ENCODE measurements around the gene FANCG. TPM values are rescaled to one million over a fixed set of nuclear protein-coding genes. Genes with fewer than 3 reads are reported as not detected.

The FANCG gene
- 10 to 100 TPM; 90.6 to 95.4 TPM for total RNA-seq
- polyA plus RNA-seq = 10.0 TPM

- Histone ChIP-seq H3K36me3 (ENCODE audit: insufficient read depth, low read length) (peaks cover 4% of the 10 kb centered on the region), H3K4me1 (ENCODE audit: insufficient read depth, low read length) (peaks cover 10% of the 10 kb centered on the region), H3K4me3 (ENCODE audit: low read length) (peak within 1 kb of the TSS; percentile 83), H3K27ac (ENCODE audit: low read depth, low read length) (peak within 1 kb of the TSS; percentile 71), H3K9me3 (ENCODE audit: low read length) (no peaks in the 10 kb centered on the region), H3K27me3 (ENCODE audit: insufficient read depth, low read length, poor library complexity, severe bottlenecking) (no peaks in the 10 kb centered on the region)
- H3K4me3 Mint-ChIP-seq = peak within 1 kb of the TSS; percentile 91 to 96 (median 93)
- H3K27ac Mint-ChIP-seq = peak within 1 kb of the TSS; percentile 57 to 95 (median 92)
- H3K36me3 Mint-ChIP-seq = peaks cover 0 to 14% (median 0%) of the 10 kb centered on the region in 3 donors
- DNase-seq = peak; percentile 67 to 84 (median 75)
- peaks cover 18 to 31% (median 22%) of the 10 kb centered on the region in 3 donors for H3K4me1 Mint-ChIP-seq
- ChIA-PET CTCF (interaction anchor here (0.8 to 5.7 kb wide), 8 partner anchors 8 to 180 kb away, joined by 3 to 51 read pairs (median 6); partner anchors contain the start of genes ATOSB, PIGO and STOML2), POLR2A (interaction anchor here (0.6 to 3.4 kb wide), 10 partner anchors 7 to 1947 kb away, joined by 3 to 31 read pairs (median 4); partner anchors contain the start of genes ATOSB, PIGO, STOML2 and VCP)
- no peaks in the 10 kb centered on the region for H3K27me3 Mint-ChIP-seq
- no peaks in the 10 kb centered on the region for H3K9me3 Mint-ChIP-seq
Observed at GRCh38 chr9:35079426-35080341, at the start of gene FANCG. Gene FANCG (minus strand): TSS chr9:35079942. CDS start chr9:35079524, 418 bp downstream.

GRCh38 chr9:35116898-35117551 lies 37.3 kb upstream of the FANCG start:
- peaks cover 0 to 1% of the 10 kb centered on the region in 2 donors for H3K27me3 Mint-ChIP-seq
- peak overlapping the region; percentile 86 to 97 (median 89) for H3K4me3 Mint-ChIP-seq
- peaks cover 33% of the 10 kb centered on the region for H3K4me1 ChIP-seq (ENCODE audit: insufficient read depth, low read length)
- H3K9me3 Mint-ChIP-seq = no peaks in the 10 kb centered on the region
- peaks cover 0 to 2% (median 0%) of the 10 kb centered on the region in 3 donors for H3K36me3 Mint-ChIP-seq
- H3K27ac ChIP-seq (ENCODE audit: low read depth, low read length) = peak overlapping the region; percentile 82
- POLR2A ChIA-PET = interaction anchor here (0.6 kb wide), 1 partner anchor 515 kb away, joined by 4 read pairs; no protein-coding TSS in a partner anchor
- DNase-seq = peak; percentile 82 to 92 (median 83)
- no peaks in the 10 kb centered on the region for H3K9me3 ChIP-seq (ENCODE audit: low read length)
- CTCF ChIA-PET = interaction anchor here (0.6 to 5.2 kb wide), 18 partner anchors 10 to 543 kb away, joined by 3 to 50 read pairs (median 4); partner anchors contain the start of genes PIGO, RUSC2, STOML2 and UNC13B
- H3K27me3 ChIP-seq (ENCODE audit: insufficient read depth, low read length, poor library complexity, severe bottlenecking) = no peaks in the 10 kb centered on the region
- H3K27ac Mint-ChIP-seq = peak overlapping the region; percentile 92 to 100 (median 96)
- H3K36me3 ChIP-seq (ENCODE audit: insufficient read depth, low read length) = no peaks in the 10 kb centered on the region
- peak overlapping the region; percentile 61 for H3K4me3 ChIP-seq (ENCODE audit: low read length)
- H3K4me1 Mint-ChIP-seq = peaks cover 38 to 45% (median 42%) of the 10 kb centered on the region in 3 donors

- no peaks in the 10 kb centered on the region for H3K27me3 ChIP-seq (ENCODE audit: insufficient read depth, low read length, poor library complexity, severe bottlenecking)
- no peak for DNase-seq
- H3K4me3 ChIP-seq (ENCODE audit: low read length) = peak overlapping the region; percentile 61
- Mint-ChIP-seq H3K4me3 (peak overlapping the region; percentile 86 to 97 (median 89)), H3K27me3 (peaks cover 0 to 1% of the 10 kb centered on the region in 2 donors), H3K4me1 (peaks cover 43 to 50% (median 47%) of the 10 kb centered on the region in 3 donors), H3K36me3 (peaks cover 0 to 2% (median 0%) of the 10 kb centered on the region in 3 donors), H3K27ac (peak overlapping the region; percentile 92 to 100 (median 96)), H3K9me3 (no peaks in the 10 kb centered on the region)
- peaks cover 37% of the 10 kb centered on the region for H3K4me1 ChIP-seq (ENCODE audit: insufficient read depth, low read length)
- ChIA-PET CTCF (interaction anchor here (0.6 to 5.2 kb wide), 17 partner anchors 10 to 766 kb away, joined by 3 to 50 read pairs (median 4); partner anchors contain the start of genes PIGO, STOML2, UNC13B and VCP), POLR2A (interaction anchor here (0.6 to 1.1 kb wide), 2 partner anchors 36 to 516 kb away, joined by 4 read pairs; partner anchors contain the start of gene FANCG)
- H3K9me3 ChIP-seq (ENCODE audit: low read length) = no peaks in the 10 kb centered on the region
- H3K36me3 ChIP-seq (ENCODE audit: insufficient read depth, low read length) = no peaks in the 10 kb centered on the region
- peak overlapping the region; percentile 82 for H3K27ac ChIP-seq (ENCODE audit: low read depth, low read length)
Observed at GRCh38 chr9:35116539-35116897, 36.8 kb upstream of the FANCG start.

- ChIA-PET POLR2A (interaction anchor here (0.5 to 1.4 kb wide), 5 partner anchors 13 to 1244 kb away, joined by 3 to 8 read pairs (median 4); partner anchors contain the start of genes FANCG, STOML2 and VCP), CTCF (interaction anchor here (0.9 to 5.2 kb wide), 12 partner anchors 11 to 766 kb away, joined by 3 to 50 read pairs (median 6); partner anchors contain the start of genes FANCG, PIGO, STOML2 and VCP)
- peak within 1 kb of the TSS; percentile 92 to 100 (median 96) for H3K27ac Mint-ChIP-seq
- no peaks in the 10 kb centered on the region for H3K9me3 ChIP-seq (ENCODE audit: low read length)
- H3K36me3 Mint-ChIP-seq = peaks cover 0 to 2% (median 0%) of the 10 kb centered on the region in 3 donors
- peaks cover 41% of the 10 kb centered on the region for H3K4me1 ChIP-seq (ENCODE audit: insufficient read depth, low read length)
- H3K36me3 ChIP-seq (ENCODE audit: insufficient read depth, low read length) = no peaks in the 10 kb centered on the region
- peaks cover 46 to 56% (median 51%) of the 10 kb centered on the region in 3 donors for H3K4me1 Mint-ChIP-seq
- no peaks in the 10 kb centered on the region for H3K27me3 ChIP-seq (ENCODE audit: insufficient read depth, low read length, poor library complexity, severe bottlenecking)
- no peaks in the 10 kb centered on the region for H3K9me3 Mint-ChIP-seq
- peak within 1 kb of the TSS; percentile 82 for H3K27ac ChIP-seq (ENCODE audit: low read depth, low read length)
- DNase-seq = peak; percentile 89 to 96 (median 94)
- H3K27me3 Mint-ChIP-seq = peaks cover 0 to 1% of the 10 kb centered on the region in 2 donors
- H3K4me3 ChIP-seq (ENCODE audit: low read length) = peak within 1 kb of the TSS; percentile 61
- H3K4me3 Mint-ChIP-seq = peak within 1 kb of the TSS; percentile 86 to 97 (median 89)
Observed at GRCh38 chr9:35115680-35116538, 36.2 kb upstream of the FANCG start, which contains the start of gene ATOSB. Gene ATOSB (minus strand): TSS chr9:35115862. CDS start chr9:35108274, 7,588 bp downstream.

- DNase-seq = peak in 4 of 5 donors; percentile 22 to 70 (median 24)
- Mint-ChIP-seq H3K9me3 (no peaks in the 10 kb centered on the region), H3K27me3 (peaks cover 0 to 1% of the 10 kb centered on the region in 2 donors), H3K4me1 (peaks cover 49 to 65% (median 60%) of the 10 kb centered on the region in 3 donors), H3K27ac (peak overlapping the region; percentile 92 to 100 (median 96)), H3K4me3 (peak overlapping the region; percentile 86 to 97 (median 89)), H3K36me3 (peaks cover 0 to 2% (median 0%) of the 10 kb centered on the region in 3 donors)
- Histone ChIP-seq H3K4me1 (ENCODE audit: insufficient read depth, low read length) (peaks cover 49% of the 10 kb centered on the region), H3K4me3 (ENCODE audit: low read length) (peak overlapping the region; percentile 61), H3K27me3 (ENCODE audit: insufficient read depth, low read length, poor library complexity, severe bottlenecking) (no peaks in the 10 kb centered on the region), H3K27ac (ENCODE audit: low read depth, low read length) (peak overlapping the region; percentile 82), H3K36me3 (ENCODE audit: insufficient read depth, low read length) (no peaks in the 10 kb centered on the region), H3K9me3 (ENCODE audit: low read length) (no peaks in the 10 kb centered on the region)
- CTCF ChIA-PET = interaction anchor here (0.9 to 5.2 kb wide), 10 partner anchors 12 to 767 kb away, joined by 3 to 50 read pairs (median 5); partner anchors contain the start of genes FANCG, PIGO, STOML2 and VCP
- POLR2A ChIA-PET = interaction anchor here (0.5 to 1.7 kb wide), 9 partner anchors 11 to 1243 kb away, joined by 3 to 8 read pairs (median 6); partner anchors contain the start of genes FANCG, STOML2 and VCP
Observed at GRCh38 chr9:35114840-35115628, 35.3 kb upstream of the FANCG start.
